H9 (cell line): ENCODE data around the gene MSL3B.

Source experiments
- DNase-seq: peaks from one replicate; pipeline ENCODE4 v3.0.0-alpha.2; 2017
- H2AFZ ChIP-seq: one replicate; pipeline ENCODE4 v1.6.1; 2013; ENCODE audit warnings: mild to moderate bottlenecking, low read length, control low read depth, moderate library complexity
- H2AK5ac ChIP-seq: 2 replicates; pipeline ENCODE4 v1.6.1; 2013; ENCODE audit warnings: low read length, control low read depth, mixed read lengths; ENCODE audit not compliant: insufficient read length
- H2BK120ac ChIP-seq: one replicate; pipeline ENCODE4 v1.6.1; 2013; ENCODE audit warnings: low read depth, mild to moderate bottlenecking, low read length, control low read depth, inconsistent platforms; ENCODE audit not compliant: poor library complexity, severe bottlenecking
- H2BK12ac ChIP-seq: 2 replicates; pipeline ENCODE4 v1.6.1; 2013; ENCODE audit warnings: low read length, control low read depth, mixed read lengths, low read depth; ENCODE audit not compliant: insufficient read length
- H2BK15ac ChIP-seq: 2 replicates; pipeline ENCODE4 v1.6.1; 2013; ENCODE audit warnings: low read depth, low read length, control low read depth
- H2BK20ac ChIP-seq: one replicate; pipeline ENCODE4 v1.6.1; 2013; ENCODE audit warnings: low read depth, mild to moderate bottlenecking, low read length, control low read depth, inconsistent platforms; ENCODE audit not compliant: poor library complexity, severe bottlenecking
- H2BK5ac ChIP-seq: 2 replicates; pipeline ENCODE4 v1.6.1; 2013; ENCODE audit warnings: low read length, control low read depth, mixed read lengths; ENCODE audit not compliant: insufficient read length
- H3K14ac ChIP-seq: 2 replicates; pipeline ENCODE4 v1.6.1; 2013; ENCODE audit warnings: low read length, control low read depth; ENCODE audit not compliant: insufficient read depth
- H3K18ac ChIP-seq: 2 replicates; pipeline ENCODE4 v1.6.1; 2013; ENCODE audit warnings: low read depth, mild to moderate bottlenecking, mixed read lengths, low read length, control low read depth; ENCODE audit not compliant: insufficient read length
- H3K23ac ChIP-seq: 2 replicates; pipeline ENCODE4 v1.6.1; 2013; ENCODE audit warnings: low read length, control low read depth, mixed read lengths, low read depth; ENCODE audit not compliant: insufficient read length
- H3K23me2 ChIP-seq: 2 replicates; pipeline ENCODE4 v1.6.1; 2013; ENCODE audit warnings: low read depth, mild to moderate bottlenecking, mixed read lengths, low read length, control low read depth; ENCODE audit not compliant: insufficient read length, poor library complexity, severe bottlenecking
- H3K27ac ChIP-seq: 2 replicates; pipeline ENCODE4 v1.5.1; 2013; ENCODE audit warnings: low read length, control low read depth, mixed read lengths, low read depth; ENCODE audit not compliant: insufficient read length
- H3K27me3 ChIP-seq: 2 replicates; pipeline ENCODE4 v1.6.1; 2013; ENCODE audit warnings: low read length, control low read depth, inconsistent platforms; ENCODE audit not compliant: insufficient read depth
- H3K4ac ChIP-seq: 2 replicates; pipeline ENCODE4 v1.6.1; 2013; ENCODE audit warnings: low read depth, mild to moderate bottlenecking, control low read depth, inconsistent platforms, low read length, moderate library complexity
- H3K4me1 ChIP-seq: 2 replicates; pipeline ENCODE4 v1.6.1; 2013; ENCODE audit warnings: low read length, control low read depth, inconsistent platforms; ENCODE audit not compliant: insufficient read depth
- H3K4me2 ChIP-seq: 2 replicates; pipeline ENCODE4 v1.6.1; 2013; ENCODE audit warnings: low read length, control low read depth, mixed read lengths; ENCODE audit not compliant: insufficient read length, insufficient read depth
- H3K56ac ChIP-seq: 2 replicates; pipeline ENCODE4 v1.6.1; 2013; ENCODE audit warnings: low read depth, mild to moderate bottlenecking, mixed read lengths, low read length, control low read depth; ENCODE audit not compliant: insufficient read length
- H3K79me1 ChIP-seq: 2 replicates; pipeline ENCODE4 v1.6.1; 2013; ENCODE audit warnings: low read depth, mild to moderate bottlenecking, moderate library complexity, low read length, control low read depth, inconsistent platforms; ENCODE audit not compliant: insufficient read depth, poor library complexity, severe bottlenecking
- H3K79me2 ChIP-seq: 2 replicates; pipeline ENCODE4 v1.6.1; 2013; ENCODE audit warnings: low read length, control low read depth, inconsistent platforms; ENCODE audit not compliant: insufficient read depth
- H3K9ac ChIP-seq: 2 replicates; pipeline ENCODE4 v1.6.1; 2013; ENCODE audit warnings: low read length, control low read depth, mixed read lengths; ENCODE audit not compliant: insufficient read length; ENCODE audit errors: extremely low read depth
- H3K9me3 ChIP-seq: one replicate; pipeline ENCODE4 v1.6.1; 2013; ENCODE audit warnings: low read depth, low read length, inconsistent platforms; ENCODE audit not compliant: control insufficient read depth
- H3T11ph ChIP-seq: one replicate; pipeline ENCODE4 v1.6.1; 2013; ENCODE audit warnings: mild to moderate bottlenecking, low read length, control low read depth, inconsistent platforms
- H4K20me1 ChIP-seq: one replicate; pipeline ENCODE4 v1.6.1; 2013; ENCODE audit not compliant: control insufficient read depth, insufficient read length, insufficient read depth
- H4K5ac ChIP-seq: 2 replicates; pipeline ENCODE4 v1.6.1; 2013; ENCODE audit warnings: low read depth, mild to moderate bottlenecking, mixed read lengths, low read length, control low read depth; ENCODE audit not compliant: insufficient read length
- H4K8ac ChIP-seq: replicated peaks from 2 replicates; pipeline ENCODE4 v1.6.1; 2013; ENCODE audit warnings: low read length, control low read depth, mixed read lengths, low read depth; ENCODE audit not compliant: insufficient read length
- H4K91ac ChIP-seq: 2 replicates; pipeline ENCODE4 v1.6.1; 2013; ENCODE audit warnings: low read depth, mild to moderate bottlenecking, moderate library complexity, mixed read lengths, low read length, control low read depth; ENCODE audit not compliant: insufficient read length
- H3K27ac Mint-ChIP-seq, 3 experiments: 2 replicates in 2 of 3; 3 replicates in 1 of 3; pipeline ENCODE4 v1.8.0; 2020 to 2021; ENCODE audit warnings: mixed read lengths in 3 of 3, mild to moderate bottlenecking in 1 of 3, moderate library complexity in 1 of 3
- H3K27me3 Mint-ChIP-seq: 2 replicates; pipeline ENCODE4 v1.8.0; 2021; ENCODE audit warnings: low read depth, mild to moderate bottlenecking, moderate library complexity, mixed read lengths
- H3K36me3 Mint-ChIP-seq, 3 experiments: 2 replicates in 2 of 3; 3 replicates in 1 of 3; pipeline ENCODE4 v1.8.0; 2020 to 2021; ENCODE audit warnings: low read depth in 3 of 3, mixed read lengths in 3 of 3; ENCODE audit not compliant: insufficient read depth in 1 of 3
- H3K4me1 Mint-ChIP-seq, 2 experiments: 2 replicates each; pipeline ENCODE4 v1.8.0; 2020; ENCODE audit warnings: mixed read lengths in 2 of 2
- H3K4me3 Mint-ChIP-seq, 2 experiments: 2 replicates in 1 of 2; 3 replicates in 1 of 2; pipeline ENCODE4 v1.8.0; 2020 to 2021; ENCODE audit warnings: mild to moderate bottlenecking in 2 of 2, mixed read lengths in 2 of 2, moderate library complexity in 1 of 2
- H3K9me3 Mint-ChIP-seq, 2 experiments: 2 replicates in 1 of 2; 3 replicates in 1 of 2; pipeline ENCODE4 v1.8.0; 2020; ENCODE audit warnings: mild to moderate bottlenecking in 2 of 2, mixed read lengths in 2 of 2, moderate library complexity in 1 of 2
- WGBS: extraction: QIAGEN DNeasy Blood & Tissue Kit; methylation state at CpG from one replicate; pipeline ENCODE4 v1.1.7; 2013; ENCODE audit warnings: missing lambda C conversion rate, low lambda C conversion rate, mixed read lengths; ENCODE audit not compliant: insufficient read length; ENCODE audit errors: extremely low coverage; 5-methylcytosine and 5-hydroxymethylcytosine counted together
- TF ChIP-seq, protein P1 (sequence below): fragments of 200-600 bp; sonication (generic); conservative IDR thresholded peaks from 3 replicates; pipeline ENCODE4 v1.8.0; 2021; ENCODE audit warnings: antibody characterized with exemption, mild to moderate bottlenecking

Gene MSL3B

GRCh38 chr2:233837694-233838229 is 30.4 kb downstream of the MSL3B start:
- H3K79me1 ChIP-seq = peaks cover 13% of the 10 kb centered on the region
- H4K20me1 ChIP-seq = peaks cover 4% of the 10 kb centered on the region
- no peaks in the 10 kb centered on the region for H3K23me2 ChIP-seq
- H2BK20ac ChIP-seq = no peak overlapping the region
- no peak for DNase-seq
- H2BK12ac ChIP-seq = no peak overlapping the region
- H3K9me3 ChIP-seq = no peaks in the 10 kb centered on the region
- H3T11ph ChIP-seq = no peak overlapping the region
- Mint-ChIP-seq H3K4me1 (peaks cover 25 to 26% of the 10 kb centered on the region in 2 experiments), H3K27me3 (no peaks in the 10 kb centered on the region), H3K9me3 (no peaks in the 10 kb centered on the region), H3K36me3 (peaks cover 71 to 88% (median 85%) of the 10 kb centered on the region in 3 experiments), H3K4me3 (no peak overlapping the region), H3K27ac (no peak overlapping the region)
- no peak overlapping the region for H3K4ac ChIP-seq
- no peak overlapping the region for H3K4me2 ChIP-seq
- no peak overlapping the region for H2BK120ac ChIP-seq
- H2BK15ac ChIP-seq = no peak overlapping the region
- H4K91ac ChIP-seq = no peak overlapping the region
- no CpG with 5 or more reads among the region's 9 CpGs for WGBS
- TF ChIP-seq, protein P1, sequence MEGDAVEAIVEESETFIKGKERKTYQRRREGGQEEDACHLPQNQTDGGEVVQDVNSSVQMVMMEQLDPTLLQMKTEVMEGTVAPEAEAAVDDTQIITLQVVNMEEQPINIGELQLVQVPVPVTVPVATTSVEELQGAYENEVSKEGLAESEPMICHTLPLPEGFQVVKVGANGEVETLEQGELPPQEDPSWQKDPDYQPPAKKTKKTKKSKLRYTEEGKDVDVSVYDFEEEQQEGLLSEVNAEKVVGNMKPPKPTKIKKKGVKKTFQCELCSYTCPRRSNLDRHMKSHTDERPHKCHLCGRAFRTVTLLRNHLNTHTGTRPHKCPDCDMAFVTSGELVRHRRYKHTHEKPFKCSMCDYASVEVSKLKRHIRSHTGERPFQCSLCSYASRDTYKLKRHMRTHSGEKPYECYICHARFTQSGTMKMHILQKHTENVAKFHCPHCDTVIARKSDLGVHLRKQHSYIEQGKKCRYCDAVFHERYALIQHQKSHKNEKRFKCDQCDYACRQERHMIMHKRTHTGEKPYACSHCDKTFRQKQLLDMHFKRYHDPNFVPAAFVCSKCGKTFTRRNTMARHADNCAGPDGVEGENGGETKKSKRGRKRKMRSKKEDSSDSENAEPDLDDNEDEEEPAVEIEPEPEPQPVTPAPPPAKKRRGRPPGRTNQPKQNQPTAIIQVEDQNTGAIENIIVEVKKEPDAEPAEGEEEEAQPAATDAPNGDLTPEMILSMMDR = no peak
- H3K27ac ChIP-seq = no peak overlapping the region
- H3K23ac ChIP-seq = no peak overlapping the region
- H3K18ac ChIP-seq = no peak overlapping the region
- H2AK5ac ChIP-seq = no peak overlapping the region
- H3K56ac ChIP-seq = no peak overlapping the region
- H2BK5ac ChIP-seq = no peak overlapping the region
- no peaks in the 10 kb centered on the region for H3K27me3 ChIP-seq
- no peak overlapping the region for H4K8ac ChIP-seq
- H3K9ac ChIP-seq = no peak overlapping the region
- H3K79me2 ChIP-seq = peaks cover 22% of the 10 kb centered on the region; the same call in 1 of the 2 replicates
- H3K4me1 ChIP-seq = no peaks in the 10 kb centered on the region
- H4K5ac ChIP-seq = no peak overlapping the region
- H2AFZ ChIP-seq = no peak overlapping the region
- no peak overlapping the region for H3K14ac ChIP-seq
